ENCODE results near the gene USP51. TPM values are rescaled to one million over a fixed set of nuclear protein-coding genes. Genes with fewer than 3 reads are reported as not detected.

The USP51 gene
- polyA plus RNA-seq, 1 experiment, result 1.4 TPM

Small RNA genes within 50 kb of the gene (small RNA-seq; reads per million reads assigned to genes)
- gene MIR4536-2 (ENCODE audit: insufficient read length, low read depth), result not detected

Other genes with a start within 250 kb of the USP51 start
- not detected in 2 replicates for gene PAGE3, start 224.9 kb downstream of the USP51 start, polyA plus RNA-seq (2011; rRNA removed)
- 31.5 and 41.9 TPM in 2 replicates for gene MAGEH1, start 37.7 kb downstream of the USP51 start, polyA plus RNA-seq (2011; rRNA removed)
- gene FOXR2, start 133.6 kb upstream of the USP51 start, polyA plus RNA-seq (2011; rRNA removed), result not detected in 2 replicates
- gene RRAGB, start 227.9 kb upstream of the USP51 start, polyA plus RNA-seq (2011; rRNA removed), result 41.9 and 43.9 TPM in 2 replicates

All from AG04450 (cell line).